ENCODE data around the gene TAPT1.

TAPT1 gene

GRCh38 chr4:16224264-16225166 is 1.8 kb downstream of the TAPT1 start:
- no peak for TF ChIP-seq ZNF76 (tag by site-specific recombination; IDR thresholded peaks at IDR 0.05; ENCODE audit: borderline replicate concordance, low read depth)
- no peaks in the 10 kb centered on the region for H3K9me3 ChIP-seq (ENCODE audit: control insufficient read depth, insufficient read depth, low read depth, low read length)
- no peaks in the 10 kb centered on the region for H3K36me3 ChIP-seq (ENCODE audit: control insufficient read depth in 2 of 2, insufficient read depth in 1 of 2, low read length in 2 of 2)
- no peaks in the 10 kb centered on the region for H3K4me1 ChIP-seq (ENCODE audit: control insufficient read depth, insufficient read depth, low read length)
- peak overlapping the region; percentile 63 for H3K4me3 ChIP-seq (ENCODE audit: low read depth, low read length)
- no peak overlapping the region for H3K27ac ChIP-seq (ENCODE audit: extremely low read depth, low read depth, low read length)
- ChIA-PET POLR2A (no interaction called here), CTCF (interaction anchor here (0.8 to 1.2 kb wide), 3 partner anchors 11 to 83 kb away, joined by 3 to 4 read pairs (median 4); no protein-coding TSS in a partner anchor)

GRCh38 chr4:16222957-16223527 is 3.2 kb downstream of the TAPT1 start:
- CTCF ChIA-PET, result interaction anchor here (1.1 kb wide), 1 partner anchor 82 kb away, joined by 4 read pairs; no protein-coding TSS in a partner anchor
- H3K4me3 ChIP-seq (ENCODE audit: low read depth, low read length), result no peak overlapping the region
- H3K27ac ChIP-seq (ENCODE audit: extremely low read depth, low read depth, low read length), result no peak overlapping the region
- H3K9me3 ChIP-seq (ENCODE audit: control insufficient read depth, insufficient read depth, low read depth, low read length), result no peaks in the 10 kb centered on the region
- TF ChIP-seq ZNF548 (tag by site-specific recombination; IDR thresholded peaks at IDR 0.05) (no peak), ZNF37A (tag by site-specific recombination; IDR thresholded peaks at IDR 0.05) (no peak), REST (tag by site-specific recombination; IDR thresholded peaks at IDR 0.05) (no peak), ZNF184 (tag by site-specific recombination; IDR thresholded peaks at IDR 0.05) (no peak), ZNF311 (tag by site-specific recombination; IDR thresholded peaks at IDR 0.05; ENCODE audit: borderline replicate concordance) (no peak), ZNF239 (tag by site-specific recombination; IDR thresholded peaks at IDR 0.05) (no peak), ZNF701 (tag by site-specific recombination; IDR thresholded peaks at IDR 0.05) (no peak), ZBTB11 (tag by site-specific recombination; conservative IDR thresholded peaks at IDR 0.05; ENCODE audit: low read depth) (no peak)
- TF ChIP-seq, protein P1, sequence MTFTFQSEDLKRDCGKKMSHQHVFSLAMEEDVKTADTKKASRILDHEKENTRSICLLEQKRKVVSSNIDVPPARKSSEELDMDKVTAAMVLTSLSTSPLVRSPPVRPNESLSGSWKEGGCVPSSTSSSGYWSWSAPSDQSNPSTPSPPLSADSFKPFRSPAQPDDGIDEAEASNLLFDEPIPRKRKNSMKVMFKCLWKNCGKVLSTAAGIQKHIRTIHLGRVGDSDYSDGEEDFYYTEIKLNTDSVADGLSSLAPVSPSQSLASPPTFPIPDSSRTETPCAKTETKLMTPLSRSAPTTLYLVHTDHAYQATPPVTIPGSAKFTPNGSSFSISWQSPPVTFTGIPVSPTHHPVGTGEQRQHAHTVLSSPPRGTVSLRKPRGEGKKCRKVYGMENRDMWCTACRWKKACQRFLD (tag by site-specific recombination; IDR thresholded peaks at IDR 0.05), result no peak
- POLR2A ChIA-PET, result no interaction called here
- H3K36me3 ChIP-seq (ENCODE audit: control insufficient read depth in 2 of 2, insufficient read depth in 1 of 2, low read length in 2 of 2), result peaks cover 0 to 4% of the 10 kb centered on the region in 2 experiments; a peak in 1 of 3 replicates
- no peaks in the 10 kb centered on the region for H3K4me1 ChIP-seq (ENCODE audit: control insufficient read depth, insufficient read depth, low read length)

DNA sequence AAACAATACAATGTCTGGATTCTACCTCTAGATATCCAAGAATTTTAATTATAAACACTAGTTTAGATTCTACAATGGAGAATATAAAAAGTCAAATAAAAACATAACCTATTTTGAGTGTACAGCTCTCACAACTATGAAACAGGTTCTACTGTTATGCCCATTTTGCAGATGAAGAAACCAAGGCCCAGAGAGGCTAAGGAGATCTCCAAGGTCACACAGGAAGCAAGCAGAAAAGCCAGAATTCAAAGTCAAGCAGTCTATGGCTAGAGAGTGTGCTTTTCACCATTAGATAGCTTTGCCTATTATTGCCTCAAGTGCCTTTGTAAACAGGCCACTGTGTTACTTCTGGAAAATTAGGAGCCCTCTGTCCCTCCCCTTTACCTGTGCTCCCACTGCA is 7.3 kb downstream of the TAPT1 start:
- POLR2A ChIA-PET, result no interaction called here
- TF ChIP-seq HOXC10 (CRISPR knock-in tag; IDR thresholded peaks at IDR 0.05) (no peak), ZEB2 (tag by site-specific recombination; IDR thresholded peaks at IDR 0.05) (no peak), ZNF184 (tag by site-specific recombination; IDR thresholded peaks at IDR 0.05) (no peak), ZNF169 (tag by site-specific recombination; IDR thresholded peaks at IDR 0.05) (no peak)
- TF ChIP-seq, protein P2, sequence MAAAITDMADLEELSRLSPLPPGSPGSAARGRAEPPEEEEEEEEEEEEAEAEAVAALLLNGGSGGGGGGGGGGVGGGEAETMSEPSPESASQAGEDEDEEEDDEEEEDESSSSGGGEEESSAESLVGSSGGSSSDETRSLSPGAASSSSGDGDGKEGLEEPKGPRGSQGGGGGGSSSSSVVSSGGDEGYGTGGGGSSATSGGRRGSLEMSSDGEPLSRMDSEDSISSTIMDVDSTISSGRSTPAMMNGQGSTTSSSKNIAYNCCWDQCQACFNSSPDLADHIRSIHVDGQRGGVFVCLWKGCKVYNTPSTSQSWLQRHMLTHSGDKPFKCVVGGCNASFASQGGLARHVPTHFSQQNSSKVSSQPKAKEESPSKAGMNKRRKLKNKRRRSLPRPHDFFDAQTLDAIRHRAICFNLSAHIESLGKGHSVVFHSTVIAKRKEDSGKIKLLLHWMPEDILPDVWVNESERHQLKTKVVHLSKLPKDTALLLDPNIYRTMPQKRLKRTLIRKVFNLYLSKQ (tag by site-specific recombination; IDR thresholded peaks at IDR 0.05; ENCODE audit: borderline replicate concordance), result no peak
- TF ChIP-seq, protein P3, sequence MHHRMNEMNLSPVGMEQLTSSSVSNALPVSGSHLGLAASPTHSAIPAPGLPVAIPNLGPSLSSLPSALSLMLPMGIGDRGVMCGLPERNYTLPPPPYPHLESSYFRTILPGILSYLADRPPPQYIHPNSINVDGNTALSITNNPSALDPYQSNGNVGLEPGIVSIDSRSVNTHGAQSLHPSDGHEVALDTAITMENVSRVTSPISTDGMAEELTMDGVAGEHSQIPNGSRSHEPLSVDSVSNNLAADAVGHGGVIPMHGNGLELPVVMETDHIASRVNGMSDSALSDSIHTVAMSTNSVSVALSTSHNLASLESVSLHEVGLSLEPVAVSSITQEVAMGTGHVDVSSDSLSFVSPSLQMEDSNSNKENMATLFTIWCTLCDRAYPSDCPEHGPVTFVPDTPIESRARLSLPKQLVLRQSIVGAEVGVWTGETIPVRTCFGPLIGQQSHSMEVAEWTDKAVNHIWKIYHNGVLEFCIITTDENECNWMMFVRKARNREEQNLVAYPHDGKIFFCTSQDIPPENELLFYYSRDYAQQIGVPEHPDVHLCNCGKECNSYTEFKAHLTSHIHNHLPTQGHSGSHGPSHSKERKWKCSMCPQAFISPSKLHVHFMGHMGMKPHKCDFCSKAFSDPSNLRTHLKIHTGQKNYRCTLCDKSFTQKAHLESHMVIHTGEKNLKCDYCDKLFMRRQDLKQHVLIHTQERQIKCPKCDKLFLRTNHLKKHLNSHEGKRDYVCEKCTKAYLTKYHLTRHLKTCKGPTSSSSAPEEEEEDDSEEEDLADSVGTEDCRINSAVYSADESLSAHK (tag by site-specific recombination; IDR thresholded peaks at IDR 0.05), result no peak

More for the DNA sequence above, 7.3 kb downstream of the TAPT1 start:
- CTCF ChIA-PET, result interaction anchor here (0.6 to 1.8 kb wide), 3 partner anchors 13 to 190 kb away, joined by 5 to 8 read pairs (median 7); no protein-coding TSS in a partner anchor
- Histone ChIP-seq H3K4me3 (ENCODE audit: low read depth, low read length) (no peak overlapping the region), H3K36me3 (ENCODE audit: control insufficient read depth in 2 of 2, insufficient read depth in 1 of 2, low read length in 2 of 2) (peaks cover 0 to 4% of the 10 kb centered on the region in 2 experiments; a peak in 1 of 3 replicates), H3K27ac (ENCODE audit: extremely low read depth, low read depth, low read length) (no peak overlapping the region), H3K9me3 (ENCODE audit: control insufficient read depth, insufficient read depth, low read depth, low read length) (no peaks in the 10 kb centered on the region), H3K4me1 (ENCODE audit: control insufficient read depth, insufficient read depth, low read length) (no peaks in the 10 kb centered on the region)

Data from HEK293 (cell line).